Activated naive CD4-positive, alpha-beta T cell (primary cell): ENCODE data around the gene GTF2F1.
"Not testable (repeated sequence)": the region's sequence is repeated elsewhere in the genome, so short reads cannot be mapped to it uniquely, and the experiment has no call there.

ENCODE experiments used
- DNase-seq, 4 experiments: peaks; one replicate each; lab custom pipeline; 2025; lab: John Stamatoyannopoulos, UW

Gene GTF2F1

GRCh38 chr19:6393074-6393982 lies at the start of gene GTF2F1:
Gene GTF2F1, minus strand, starts transcription at chr19:6393164. Its CDS starts 169 bp downstream, at chr19:6392995.
- peak; percentile 75 to 90 (median 83) for DNase-seq

- DNase-seq: no peak
Observed at GRCh38 chr19:6442087-6442688, 49.2 kb upstream of the GTF2F1 start.

GRCh38 chr19:6440905-6441304 lies 47.9 kb upstream of the GTF2F1 start:
- no peak for DNase-seq

GRCh38 chr19:6439743-6440142 lies 46.8 kb upstream of the GTF2F1 start:
- DNase-seq: no peak

GRCh38 chr19:6433663-6434062 lies 40.7 kb upstream of the GTF2F1 start, which contains the start of gene SLC25A41:
Gene SLC25A41, minus strand, starts transcription at chr19:6433763. Its CDS starts 70 bp downstream, at chr19:6433693.
- no peak for DNase-seq

- DNase-seq: no peak
Observed at GRCh38 chr19:6433165-6433564, 40.2 kb upstream of the GTF2F1 start.

- no peak for DNase-seq
Observed at GRCh38 chr19:6431891-6432290, 38.9 kb upstream of the GTF2F1 start.

- no peak for DNase-seq
Observed at GRCh38 chr19:6429419-6430221, 36.7 kb upstream of the GTF2F1 start.

GRCh38 chr19:6428692-6429418 lies 35.9 kb upstream of the GTF2F1 start:
- not testable (repeated sequence) for DNase-seq

GRCh38 chr19:6427131-6427530 lies 34.2 kb upstream of the GTF2F1 start:
- DNase-seq: no peak

- no peak for DNase-seq
Observed at GRCh38 chr19:6425732-6426620, 33.0 kb upstream of the GTF2F1 start.

- peak; percentile 94 to 98 (median 95) for DNase-seq
Observed at GRCh38 chr19:6424939-6425731, 32.2 kb upstream of the GTF2F1 start.

GRCh38 chr19:6424195-6424938 lies 31.4 kb upstream of the GTF2F1 start, which contains the start of gene KHSRP:
Gene KHSRP, minus strand, starts transcription at chr19:6424811. Its CDS starts 110 bp downstream, at chr19:6424701.
- no peak for DNase-seq

GRCh38 chr19:6423499-6424194 lies 30.7 kb upstream of the GTF2F1 start:
- no peak for DNase-seq

- no peak for DNase-seq
Observed at GRCh38 chr19:6421075-6422014, 28.4 kb upstream of the GTF2F1 start.

GRCh38 chr19:6418562-6418932 lies 25.6 kb upstream of the GTF2F1 start:
- no peak for DNase-seq
